GM18507 (cell line): Measurements from ENCODE around the gene LRRC71.

Experiments
- DNase-seq: peaks from one replicate; pipeline ENCODE4 v3.0.0; 2011; ENCODE audit warnings: low read depth; ENCODE audit not compliant: insufficient read length; ENCODE audit errors: extremely low spot score
- FAIRE-seq: peaks from 2 replicates; lab custom pipeline; 2011; peaks lifted over from hg19 to GRCh38; lab: Jason Lieb, UNC

The LRRC71 gene

GRCh38 chr1:156941675-156942074, 21.2 kb downstream of the LRRC71 start:
- no peak for DNase-seq
- no peak for FAIRE-seq

GRCh38 chr1:156942176-156942575, 21.7 kb downstream of the LRRC71 start:
- DNase-seq, result no peak
- no peak for FAIRE-seq

GRCh38 chr1:156942576-156942975, 22.1 kb downstream of the LRRC71 start:
- no peak for DNase-seq
- no peak for FAIRE-seq

GRCh38 chr1:156943756-156944155, 23.3 kb downstream of the LRRC71 start:
- DNase-seq, result no peak
- no peak for FAIRE-seq

DNA sequence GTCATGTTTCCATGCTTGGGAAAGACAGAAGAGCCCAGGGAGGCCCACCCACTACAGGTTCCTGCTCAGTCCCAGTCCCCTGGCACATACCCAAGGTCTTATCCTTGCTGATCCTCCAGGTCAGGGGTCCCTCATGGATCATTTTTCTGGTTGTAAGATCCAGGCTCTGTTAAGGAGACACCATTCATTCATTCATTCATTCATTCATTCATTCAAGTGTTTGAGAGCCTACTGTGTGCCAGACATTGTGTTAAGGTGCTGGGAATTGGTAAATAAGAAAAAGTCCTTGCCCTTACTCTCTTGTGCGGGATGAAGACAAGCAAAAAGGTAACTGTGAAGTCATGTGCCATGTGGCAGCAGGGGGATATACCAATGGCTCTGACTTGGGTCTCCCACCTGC, 23.8 kb downstream of the LRRC71 start:
- DNase-seq (no peak), FAIRE-seq (no peak)

GRCh38 chr1:156944848-156945247, 24.4 kb downstream of the LRRC71 start:
- FAIRE-seq (no peak), DNase-seq (no peak)

- FAIRE-seq (no peak), DNase-seq (no peak)
Measured at GRCh38 chr1:156945881-156946661, 25.6 kb downstream of the LRRC71 start.

GRCh38 chr1:156947127-156947526, 26.7 kb downstream of the LRRC71 start:
- DNase-seq, result no peak

DNA sequence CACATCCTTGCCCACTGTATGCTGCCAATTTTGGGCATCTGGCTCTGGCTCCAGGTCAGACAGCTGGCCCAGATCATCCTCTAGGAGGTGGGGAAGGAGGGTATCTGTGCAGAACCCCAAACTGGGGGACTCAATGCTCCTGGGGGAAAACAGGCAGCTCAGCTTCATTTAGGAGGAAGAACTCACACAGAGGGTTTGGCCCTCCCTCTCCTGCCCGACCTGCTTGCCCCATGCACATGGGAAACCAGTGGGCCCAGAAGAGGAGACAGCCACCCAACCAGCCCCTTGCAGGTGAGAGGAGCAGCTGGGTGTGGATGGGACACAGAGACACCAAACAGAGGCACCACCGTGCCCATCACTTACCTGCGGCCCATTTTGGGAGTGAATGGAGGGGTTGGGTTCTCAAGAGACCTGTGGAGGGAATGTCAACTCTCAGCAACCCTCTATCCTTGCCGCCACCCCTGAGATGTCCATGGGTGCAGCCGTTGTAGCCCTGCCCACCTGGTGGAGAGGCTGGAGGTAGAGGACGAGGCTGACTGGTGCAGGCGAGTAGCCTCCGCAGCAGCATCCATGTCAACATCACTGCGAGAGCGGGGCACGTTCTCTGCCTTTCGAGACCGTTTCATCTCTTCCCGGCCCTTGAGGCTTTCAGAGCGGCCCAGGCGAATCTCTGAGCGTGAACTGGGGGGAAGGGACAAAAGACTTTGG, 27.5 kb downstream of the LRRC71 start:
- no peak for DNase-seq
- FAIRE-seq, result no peak

More at GRCh38 chr1:156947127-156947526, 26.7 kb downstream of the LRRC71 start:
- FAIRE-seq, result no peak

DNA sequence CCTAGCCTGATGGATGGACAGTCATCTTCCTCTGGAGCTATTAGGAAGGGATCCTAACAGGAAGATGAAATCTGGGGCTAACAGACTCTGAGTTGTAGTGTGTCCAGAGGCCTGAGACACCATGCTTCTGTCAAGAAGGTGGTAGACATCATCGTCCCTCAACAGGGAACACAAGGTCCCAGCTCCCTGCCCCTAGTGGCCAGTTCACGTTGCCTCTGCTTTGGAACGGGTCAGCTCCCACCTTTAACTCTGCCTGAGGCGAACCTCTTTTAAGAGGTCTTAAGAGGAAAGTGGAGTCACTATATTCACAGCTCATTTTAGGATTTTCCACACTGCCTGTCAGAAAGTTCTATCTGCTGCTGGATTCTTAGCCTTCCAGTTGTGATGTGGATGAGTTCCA, 28.3 kb downstream of the LRRC71 start:
- DNase-seq (no peak), FAIRE-seq (no peak)

- FAIRE-seq, result no peak
- DNase-seq, result no peak
Measured at GRCh38 chr1:156949127-156949526, 28.7 kb downstream of the LRRC71 start.

GRCh38 chr1:156951371-156951770, 30.9 kb downstream of the LRRC71 start:
- FAIRE-seq (no peak), DNase-seq (no peak)

GRCh38 chr1:156953571-156953970, 33.1 kb downstream of the LRRC71 start:
- FAIRE-seq, result no peak
- DNase-seq, result no peak

DNA sequence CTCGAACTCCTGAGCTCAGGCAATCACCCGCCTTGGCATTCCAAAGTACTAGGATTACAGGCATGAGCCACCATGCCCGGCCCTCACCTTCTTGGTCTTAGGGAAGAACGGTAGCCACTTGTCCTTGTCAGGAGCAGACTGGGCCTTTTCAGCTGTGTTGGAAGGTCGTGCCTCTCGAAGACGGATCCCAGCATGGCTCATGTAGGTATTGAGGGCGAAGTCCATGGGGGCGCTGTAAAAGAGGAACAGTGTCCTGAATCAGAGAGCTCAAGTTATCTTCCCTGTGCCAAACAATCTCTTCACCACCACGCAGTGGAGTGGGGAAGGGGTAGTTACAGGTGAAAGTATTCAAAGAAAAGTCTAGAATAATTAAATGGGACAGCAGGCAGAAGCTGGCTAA, 35.9 kb downstream of the LRRC71 start:
- FAIRE-seq, result no peak

GRCh38 chr1:156957634-156958033, 37.2 kb downstream of the LRRC71 start:
- DNase-seq (no peak), FAIRE-seq (no peak)

More for the DNA sequence above, 35.9 kb downstream of the LRRC71 start:
- no peak for DNase-seq

- no peak for DNase-seq
- no peak for FAIRE-seq
Measured at GRCh38 chr1:156958247-156958714, 37.8 kb downstream of the LRRC71 start.

- FAIRE-seq, result no peak
Measured at GRCh38 chr1:156959414-156959813, 39.0 kb downstream of the LRRC71 start.

GRCh38 chr1:156959925-156960324, 39.5 kb downstream of the LRRC71 start:
- FAIRE-seq (no peak), DNase-seq (no peak)

More at GRCh38 chr1:156959414-156959813, 39.0 kb downstream of the LRRC71 start:
- DNase-seq, result no peak

DNA sequence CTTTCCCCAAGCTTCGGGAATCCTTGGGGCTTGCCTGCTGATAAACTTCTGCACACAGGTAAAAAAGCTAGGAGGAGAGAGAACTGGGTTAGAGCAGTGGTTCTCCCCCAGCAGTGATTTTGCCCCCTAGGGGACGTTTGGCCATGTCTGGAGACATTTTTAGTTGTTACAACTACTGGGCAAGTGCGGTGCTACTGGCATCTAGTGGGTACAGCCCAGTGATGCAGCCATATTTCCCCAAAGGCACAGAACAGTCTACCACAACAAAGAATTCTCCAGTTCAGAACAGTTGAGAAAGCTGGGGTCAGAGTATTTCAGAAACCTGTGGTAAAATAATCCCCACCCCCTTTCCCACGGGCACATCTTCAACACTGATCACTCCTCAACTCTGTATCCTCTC, 41.3 kb downstream of the LRRC71 start:
- DNase-seq (no peak), FAIRE-seq (no peak)

DNA sequence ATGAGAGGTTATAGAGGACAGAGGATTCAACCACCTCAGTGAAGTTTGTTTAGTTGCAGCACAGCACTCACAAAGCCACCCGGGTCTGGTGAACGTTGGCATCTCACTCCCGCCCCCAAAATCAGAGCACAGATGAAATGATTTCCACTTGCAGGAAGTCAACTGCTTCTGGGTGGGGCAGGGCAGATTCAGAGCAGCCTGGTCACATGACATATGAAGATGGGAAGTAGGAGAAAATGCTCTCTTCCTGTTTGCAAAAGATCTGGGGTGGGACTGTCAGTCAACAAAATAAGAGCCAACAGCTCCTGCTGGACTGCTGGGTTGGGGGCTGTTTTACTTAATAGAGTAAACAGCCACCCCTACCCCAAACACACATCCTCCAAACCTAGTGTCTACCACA, 43.2 kb downstream of the LRRC71 start:
- no peak for FAIRE-seq

DNA sequence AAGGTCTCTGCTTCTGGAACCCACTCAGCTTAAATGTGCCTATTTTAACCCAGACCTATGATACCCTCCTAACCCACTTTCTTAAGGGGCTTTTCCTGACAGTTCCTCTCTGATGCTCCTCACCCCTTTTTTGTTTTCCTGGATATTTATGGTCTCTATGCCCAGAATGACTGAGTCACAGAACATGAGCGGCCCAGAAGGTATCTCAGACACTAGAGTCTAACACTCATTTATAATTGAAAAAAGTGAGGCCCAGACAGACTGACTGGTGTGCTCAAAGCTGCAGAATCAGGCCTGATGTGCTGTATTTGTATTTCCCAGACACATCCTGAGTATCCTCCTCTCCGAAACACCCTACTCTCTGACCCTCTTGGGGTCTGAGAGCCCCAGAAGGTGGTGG, 44.0 kb downstream of the LRRC71 start:
- FAIRE-seq, result no peak
- DNase-seq, result no peak

More for the DNA sequence above, 43.2 kb downstream of the LRRC71 start:
- no peak for DNase-seq
